Hepatocyte (in vitro differentiated cells): Measurements from ENCODE around the gene CCDC93. TPM values are rescaled to one million over a fixed set of nuclear protein-coding genes. Genes with fewer than 3 reads are reported as not detected.

Experiments used
- DNase-seq: peaks from one replicate; pipeline ENCODE4 v3.0.0-alpha.2; 2016; ENCODE audit warnings: low spot score
- H2AFZ ChIP-seq: fragments of 200-600 bp; sonication (generic); 2 replicates; pipeline ENCODE4 v1.6.0; 2016; ENCODE audit warnings: antibody characterized with exemption, mild to moderate bottlenecking
- H3K27ac ChIP-seq: fragments of 200-600 bp; sonication (generic); 2 replicates; pipeline ENCODE4 v1.5.1; 2016; ENCODE audit warnings: mild to moderate bottlenecking
- H3K27me3 ChIP-seq: fragments of 200-600 bp; sonication (generic); 2 replicates; pipeline ENCODE4 v1.6.1; 2016
- H3K36me3 ChIP-seq: fragments of 200-600 bp; sonication (generic); replicated peaks from 2 replicates; pipeline ENCODE4 v1.5.1; 2016; ENCODE audit warnings: low read depth; ENCODE audit not compliant: insufficient read depth
- H3K4me1 ChIP-seq: fragments of 200-600 bp; sonication (generic); 2 replicates; pipeline ENCODE4 v1.5.1; 2016; ENCODE audit warnings: mild to moderate bottlenecking, moderate library complexity; ENCODE audit not compliant: insufficient read depth
- H3K4me2 ChIP-seq: fragments of 200-600 bp; sonication (generic); 2 replicates; pipeline ENCODE4 v1.6.0; 2016
- H3K4me3 ChIP-seq: fragments of 200-600 bp; sonication (generic); 2 replicates; pipeline ENCODE4 v1.5.1; 2016; ENCODE audit warnings: mild to moderate bottlenecking
- H3K79me2 ChIP-seq: fragments of 200-600 bp; sonication (generic); 2 replicates; pipeline ENCODE4 v1.6.0; 2017; ENCODE audit warnings: mild to moderate bottlenecking
- H3K9me2 ChIP-seq: fragments of 200-600 bp; sonication (generic); replicated peaks from 2 replicates; pipeline ENCODE4 v1.6.0; 2017; ENCODE audit warnings: mild to moderate bottlenecking; ENCODE audit not compliant: insufficient read depth
- H3K9me3 ChIP-seq: fragments of 200-600 bp; sonication (generic); 2 replicates; pipeline ENCODE4 v1.5.1; 2016; ENCODE audit warnings: low read depth, mild to moderate bottlenecking
- H4K20me1 ChIP-seq: fragments of 200-600 bp; sonication (generic); 2 replicates; pipeline ENCODE4 v1.6.0; 2016; ENCODE audit warnings: mild to moderate bottlenecking; ENCODE audit not compliant: insufficient read depth, poor library complexity, severe bottlenecking
- EZH2 ChIP-seq: fragments of 200-600 bp; sonication (generic); IDR thresholded peaks from 2 replicates; pipeline ENCODE4 v1.6.1; 2016; ENCODE audit warnings: antibody characterized with exemption, mild to moderate bottlenecking, borderline replicate concordance
- EZH2phosphoT487 ChIP-seq: fragments of 200-600 bp; sonication (generic); IDR thresholded peaks from one replicate; pipeline ENCODE4 v1.6.1; 2018; ENCODE audit warnings: antibody characterized with exemption, mild to moderate bottlenecking, low read depth, moderate library complexity; ENCODE audit not compliant: unreplicated experiment, severe bottlenecking
- WGBS: methylation state at CpG from one replicate; pipeline ENCODE4 v1.1.6; 2016; ENCODE audit warnings: low lambda C conversion rate; ENCODE audit errors: missing lambda C conversion rate; 5-methylcytosine and 5-hydroxymethylcytosine counted together
- polyA plus RNA-seq: library from polyadenylated mRNA; unstranded; fragments of >200 nt; fragmentation: Nextera tagmentation; extraction: Ambion mirVana; gene quantifications from 2 replicates; pipeline ENCODE4 v1.2.1, GENCODE V29; 2016
- total RNA-seq: library from RNA; depleted of rRNA; stranded (reverse); fragments of >200 nt; gene quantifications from 2 replicates; pipeline ENCODE4 v1.2.3, GENCODE V29; 2014
- TF ChIP-seq, protein P1 (sequence below): fragments of 200-600 bp; sonication (generic); IDR thresholded peaks from 2 replicates; pipeline ENCODE4 v1.5.1; 2016; ENCODE audit warnings: antibody characterized with exemption, mild to moderate bottlenecking; ENCODE audit not compliant: poor library complexity

CCDC93 gene
- total and polyA plus RNA-seq, 2 experiments from 2014 or later: 13.2 to 37.4 TPM

GRCh38 chr2:117948615-117949014, 65.3 kb downstream of the CCDC93 start:
- DNase-seq: no peak
- H3K27me3 ChIP-seq: no peaks in the 10 kb centered on the region
- 86% methylated on average over 1 of the region's 1 CpG for WGBS
- no peaks in the 10 kb centered on the region for H3K36me3 ChIP-seq
- H2AFZ ChIP-seq: no peak overlapping the region
- H3K4me3 ChIP-seq: no peak overlapping the region
- no peaks in the 10 kb centered on the region for H3K9me2 ChIP-seq
- no peaks in the 10 kb centered on the region for H3K4me1 ChIP-seq
- H3K9me3 ChIP-seq: no peaks in the 10 kb centered on the region
- H3K79me2 ChIP-seq: no peaks in the 10 kb centered on the region
- no peak overlapping the region for H3K4me2 ChIP-seq
- H3K27ac ChIP-seq: no peak overlapping the region
- TF ChIP-seq, protein P1, sequence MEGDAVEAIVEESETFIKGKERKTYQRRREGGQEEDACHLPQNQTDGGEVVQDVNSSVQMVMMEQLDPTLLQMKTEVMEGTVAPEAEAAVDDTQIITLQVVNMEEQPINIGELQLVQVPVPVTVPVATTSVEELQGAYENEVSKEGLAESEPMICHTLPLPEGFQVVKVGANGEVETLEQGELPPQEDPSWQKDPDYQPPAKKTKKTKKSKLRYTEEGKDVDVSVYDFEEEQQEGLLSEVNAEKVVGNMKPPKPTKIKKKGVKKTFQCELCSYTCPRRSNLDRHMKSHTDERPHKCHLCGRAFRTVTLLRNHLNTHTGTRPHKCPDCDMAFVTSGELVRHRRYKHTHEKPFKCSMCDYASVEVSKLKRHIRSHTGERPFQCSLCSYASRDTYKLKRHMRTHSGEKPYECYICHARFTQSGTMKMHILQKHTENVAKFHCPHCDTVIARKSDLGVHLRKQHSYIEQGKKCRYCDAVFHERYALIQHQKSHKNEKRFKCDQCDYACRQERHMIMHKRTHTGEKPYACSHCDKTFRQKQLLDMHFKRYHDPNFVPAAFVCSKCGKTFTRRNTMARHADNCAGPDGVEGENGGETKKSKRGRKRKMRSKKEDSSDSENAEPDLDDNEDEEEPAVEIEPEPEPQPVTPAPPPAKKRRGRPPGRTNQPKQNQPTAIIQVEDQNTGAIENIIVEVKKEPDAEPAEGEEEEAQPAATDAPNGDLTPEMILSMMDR: no peak
- TF ChIP-seq EZH2phosphoT487 (no peak), EZH2 (no peak)
- no peaks in the 10 kb centered on the region for H4K20me1 ChIP-seq

GRCh38 chr2:117945296-117945695, 68.6 kb downstream of the CCDC93 start:
- TF ChIP-seq, protein P1: no peak
- no peak for TF ChIP-seq EZH2phosphoT487
- TF ChIP-seq EZH2: no peak
- H3K4me3 ChIP-seq: no peak overlapping the region
- H2AFZ ChIP-seq: no peak overlapping the region
- H3K27ac ChIP-seq: no peak overlapping the region
- no peaks in the 10 kb centered on the region for H3K9me2 ChIP-seq
- 92% methylated on average over 5 of the region's 5 CpGs for WGBS
- DNase-seq: no peak
- H4K20me1 ChIP-seq: no peaks in the 10 kb centered on the region
- no peaks in the 10 kb centered on the region for H3K4me1 ChIP-seq
- H3K9me3 ChIP-seq: no peaks in the 10 kb centered on the region
- no peaks in the 10 kb centered on the region for H3K27me3 ChIP-seq
- no peak overlapping the region for H3K4me2 ChIP-seq
- H3K36me3 ChIP-seq: no peaks in the 10 kb centered on the region
- H3K79me2 ChIP-seq: no peaks in the 10 kb centered on the region

GRCh38 chr2:117944816-117945215, 69.1 kb downstream of the CCDC93 start:
- H3K27ac ChIP-seq: no peak overlapping the region
- H2AFZ ChIP-seq: no peak overlapping the region
- H3K27me3 ChIP-seq: no peaks in the 10 kb centered on the region
- no peak overlapping the region for H3K4me2 ChIP-seq
- H3K79me2 ChIP-seq: no peaks in the 10 kb centered on the region
- H3K4me1 ChIP-seq: no peaks in the 10 kb centered on the region
- no peak overlapping the region for H3K4me3 ChIP-seq
- no peak for DNase-seq
- TF ChIP-seq, protein P1: no peak
- TF ChIP-seq EZH2phosphoT487 (no peak), EZH2 (no peak)
- H3K9me3 ChIP-seq: no peaks in the 10 kb centered on the region
- H3K9me2 ChIP-seq: no peaks in the 10 kb centered on the region
- no peaks in the 10 kb centered on the region for H3K36me3 ChIP-seq
- no peaks in the 10 kb centered on the region for H4K20me1 ChIP-seq
- 93% methylated on average over 2 of the region's 2 CpGs for WGBS
